Stimulated activated CD8-positive, alpha-beta memory T cell treated with anti-CD3 and anti-CD28 coated beads, Interleukin-4, amount 100 ng/mL, for 24 hours (primary cell): ENCODE data around the gene MAPK8IP3.
"Not testable (repeated sequence)": the region's sequence is repeated elsewhere in the genome, so short reads cannot be mapped to it uniquely, and the experiment has no call there.

Experiments
- DNase-seq: peaks from one replicate; pipeline ENCODE4 v3.0.0-alpha.2; 2020; ENCODE audit warnings: low read depth

The MAPK8IP3 gene

GRCh38 chr16:1787322-1788094, 81.5 kb downstream of the MAPK8IP3 start:
- DNase-seq = no peak

- DNase-seq = no peak
Measured at GRCh38 chr16:1788095-1788707, 82.2 kb downstream of the MAPK8IP3 start.

- DNase-seq = no peak
Measured at GRCh38 chr16:1788708-1789100, 82.7 kb downstream of the MAPK8IP3 start.

DNA sequence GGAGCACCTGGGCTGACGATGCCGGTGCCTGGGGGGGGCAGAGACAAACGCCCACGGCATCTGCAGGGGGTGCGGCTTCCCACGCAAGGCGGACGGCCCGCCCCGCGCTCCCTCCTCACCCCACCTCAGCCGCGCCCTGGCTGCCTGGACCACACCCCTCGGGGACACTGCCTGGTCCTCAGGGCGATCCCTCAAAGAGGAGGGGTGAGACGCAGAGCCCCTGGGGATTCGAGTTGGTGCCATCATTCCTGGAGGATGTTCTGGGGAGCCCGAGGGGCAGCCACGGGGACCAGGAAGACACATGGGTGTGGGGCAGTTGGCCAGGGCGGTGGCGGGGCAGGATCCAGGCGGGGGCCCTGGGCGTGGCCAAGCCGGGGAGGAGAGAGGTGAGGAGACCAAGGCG, 83.6 kb downstream of the MAPK8IP3 start:
- no peak for DNase-seq

- DNase-seq = no peak
Measured at GRCh38 chr16:1790261-1790610, 84.2 kb downstream of the MAPK8IP3 start.

- DNase-seq = no peak
Measured at GRCh38 chr16:1790611-1791255, 84.7 kb downstream of the MAPK8IP3 start.

DNA sequence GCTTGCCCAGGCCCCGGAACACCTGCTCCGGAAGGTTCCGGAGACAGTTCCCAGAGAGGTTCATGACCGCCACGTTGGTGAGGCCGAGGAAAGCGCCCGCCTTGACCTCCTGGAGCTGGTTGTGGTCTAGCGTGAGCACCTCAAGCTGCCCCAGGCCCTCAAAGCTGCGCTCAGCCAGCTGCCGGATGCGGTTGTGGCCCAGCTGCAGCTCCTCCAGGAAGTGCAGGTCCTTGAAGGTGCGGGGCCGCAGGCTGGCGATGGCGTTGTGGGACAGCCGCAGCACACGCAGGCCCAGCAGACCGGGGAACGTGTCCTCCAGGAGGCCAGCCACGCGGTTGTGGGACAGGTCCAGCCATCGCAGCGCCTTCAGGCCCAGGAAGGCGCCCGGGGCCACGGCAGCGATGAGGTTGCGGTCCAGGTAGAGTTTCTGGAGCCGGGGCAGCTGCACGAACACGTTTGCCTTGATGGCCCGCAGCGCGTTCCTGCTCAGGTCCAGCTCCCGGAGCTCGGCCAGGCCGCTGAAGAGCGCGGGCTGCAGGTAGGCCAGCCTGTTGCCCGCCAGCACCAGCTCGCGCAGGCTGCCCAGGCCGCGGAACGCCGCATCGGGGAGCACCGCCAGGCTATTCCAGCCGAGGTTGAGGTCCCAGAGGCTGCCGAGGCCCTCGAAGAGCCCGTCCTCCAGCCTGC, 85.4 kb downstream of the MAPK8IP3 start:
- DNase-seq = no peak

GRCh38 chr16:1791943-1792812, 86.2 kb downstream of the MAPK8IP3 start:
- DNase-seq = no peak

DNA sequence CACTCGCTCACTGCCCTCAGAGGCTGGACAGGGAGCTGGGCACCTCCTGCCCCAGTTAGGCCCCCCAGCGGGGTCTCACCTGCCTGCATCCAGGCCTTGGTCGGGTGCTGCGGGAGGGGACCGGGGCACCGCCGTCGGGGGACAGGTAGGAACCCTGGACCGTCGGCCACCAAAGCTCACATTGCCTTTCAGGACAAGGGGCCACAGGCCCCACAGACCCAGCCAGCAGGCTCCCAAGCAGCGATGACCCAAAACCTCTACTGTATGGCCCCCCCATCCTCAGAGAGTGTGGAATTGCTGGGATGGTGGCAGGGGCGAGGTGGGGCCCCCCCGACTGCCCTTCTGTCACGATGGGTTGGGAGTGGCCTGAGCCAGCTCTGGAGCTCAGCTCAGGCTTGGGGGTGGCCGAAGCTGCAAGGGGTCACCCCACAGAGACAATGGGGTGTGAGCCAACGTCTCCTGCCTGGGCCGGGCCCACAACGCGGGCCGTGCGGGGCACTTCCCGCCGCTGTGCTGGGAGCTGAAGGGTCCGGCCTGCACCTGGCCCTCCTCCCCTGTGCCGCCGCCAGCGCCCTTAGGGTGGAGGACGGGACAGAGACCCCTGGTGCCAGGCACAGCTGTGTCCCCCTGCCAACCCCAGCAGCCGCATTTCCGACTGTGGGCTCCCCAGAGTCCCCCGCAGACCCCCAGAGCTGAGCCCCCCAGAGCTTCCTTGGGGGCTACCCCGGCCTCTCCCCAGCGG, 87.0 kb downstream of the MAPK8IP3 start:
- DNase-seq = no peak

DNA sequence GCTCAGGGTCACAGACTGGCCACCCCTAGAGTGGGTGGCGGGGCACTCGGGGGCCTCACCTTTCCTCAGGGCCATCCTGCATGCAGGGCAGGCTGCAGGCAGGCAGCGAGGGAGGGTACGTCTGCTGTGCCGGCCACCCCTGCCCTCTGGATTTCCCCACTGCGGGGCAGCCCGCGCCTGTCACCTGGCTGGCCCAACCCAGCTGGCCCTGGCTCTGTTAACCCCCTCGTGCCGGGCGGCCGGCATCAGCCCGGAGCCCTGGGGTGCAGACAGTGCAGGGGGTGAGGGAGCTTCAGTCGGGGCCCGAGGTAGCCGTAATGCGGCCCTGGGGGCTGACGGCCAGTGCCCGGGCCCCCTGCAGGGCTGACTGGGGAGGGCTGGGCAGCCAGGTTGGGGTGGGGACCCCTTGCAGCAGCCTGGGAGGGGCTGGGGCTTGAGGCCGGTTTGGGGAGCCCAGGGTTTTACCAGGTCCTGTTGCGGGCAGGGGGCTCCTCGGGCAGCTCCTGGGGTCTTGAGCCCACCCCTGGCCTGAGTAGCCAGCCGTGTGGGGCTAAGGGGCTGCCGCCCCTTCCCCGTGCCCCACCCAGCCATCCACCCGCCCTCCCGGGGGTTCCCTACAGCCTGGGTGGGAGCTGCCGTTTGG, 87.7 kb downstream of the MAPK8IP3 start, which contains the start of gene IGFALS:
Gene IGFALS, minus strand, starts transcription at position 128 of the 643 bp plus-strand sequence. Its CDS starts 53 bp downstream, at position 75.
- no peak for DNase-seq

- DNase-seq = no peak
Measured at GRCh38 chr16:1794221-1794871, 88.4 kb downstream of the MAPK8IP3 start.

DNA sequence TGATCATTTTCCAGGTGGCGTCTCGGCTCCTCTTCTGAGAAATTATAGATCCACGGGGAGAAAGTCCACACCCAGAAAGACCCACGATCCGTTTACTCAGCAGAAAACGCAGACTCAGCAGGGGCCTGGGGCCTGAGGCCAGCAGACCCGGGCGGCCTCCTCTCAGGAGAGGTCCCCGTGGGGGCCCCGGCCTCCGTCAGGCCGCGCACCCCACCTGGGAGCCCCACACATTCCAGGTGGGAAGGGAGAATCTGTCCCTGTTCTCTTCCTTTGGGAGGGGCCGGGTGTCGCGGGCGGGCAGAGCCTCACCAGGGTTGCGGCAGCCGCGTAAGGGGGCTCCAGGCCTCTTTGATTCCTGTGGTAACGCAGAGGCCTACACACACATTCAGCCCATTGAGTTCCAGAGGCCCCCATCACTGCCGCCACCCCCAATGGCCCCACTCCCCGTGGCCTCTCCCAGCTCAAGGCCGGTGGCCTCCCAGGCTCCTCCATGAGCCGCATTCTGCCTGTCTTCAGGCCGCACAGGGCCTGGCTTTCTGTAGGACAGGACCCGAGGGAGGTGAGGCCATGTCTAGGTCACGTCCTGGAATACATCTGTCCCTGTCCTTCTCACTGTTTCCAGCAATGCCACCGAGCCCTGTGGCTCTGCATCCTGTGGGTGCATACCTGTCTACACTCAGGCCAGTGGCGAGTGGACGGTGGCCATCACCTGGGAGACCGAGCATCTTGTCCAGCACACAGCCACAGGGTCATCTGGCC, 89.1 kb downstream of the MAPK8IP3 start:
- DNase-seq = no peak

GRCh38 chr16:1799263-1799662, 93.3 kb downstream of the MAPK8IP3 start:
- DNase-seq = not testable (repeated sequence)

DNA sequence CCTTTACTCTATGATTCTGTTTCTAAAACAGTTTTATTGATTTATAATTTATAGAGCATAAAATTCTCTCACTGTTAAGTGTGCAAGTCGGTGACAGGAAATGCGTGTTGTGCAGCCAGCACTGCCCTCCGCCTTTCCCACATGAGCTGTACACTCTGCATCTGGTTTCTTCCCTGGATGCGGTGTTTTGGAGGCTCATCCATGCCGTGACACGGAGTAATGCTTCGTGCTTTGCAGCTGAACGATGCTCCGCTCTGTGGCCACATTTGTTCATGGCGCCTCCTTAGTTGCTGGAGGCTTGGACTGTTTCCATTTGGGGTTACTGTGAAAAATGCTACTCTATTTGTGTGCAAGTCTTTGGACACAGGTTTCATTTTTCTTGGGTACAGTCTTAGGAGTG, 94.7 kb downstream of the MAPK8IP3 start:
- no peak for DNase-seq

- DNase-seq = no peak
Measured at GRCh38 chr16:1807626-1808025, 101.6 kb downstream of the MAPK8IP3 start.

- no peak for DNase-seq
Measured at GRCh38 chr16:1808691-1809090, 102.7 kb downstream of the MAPK8IP3 start.

DNA sequence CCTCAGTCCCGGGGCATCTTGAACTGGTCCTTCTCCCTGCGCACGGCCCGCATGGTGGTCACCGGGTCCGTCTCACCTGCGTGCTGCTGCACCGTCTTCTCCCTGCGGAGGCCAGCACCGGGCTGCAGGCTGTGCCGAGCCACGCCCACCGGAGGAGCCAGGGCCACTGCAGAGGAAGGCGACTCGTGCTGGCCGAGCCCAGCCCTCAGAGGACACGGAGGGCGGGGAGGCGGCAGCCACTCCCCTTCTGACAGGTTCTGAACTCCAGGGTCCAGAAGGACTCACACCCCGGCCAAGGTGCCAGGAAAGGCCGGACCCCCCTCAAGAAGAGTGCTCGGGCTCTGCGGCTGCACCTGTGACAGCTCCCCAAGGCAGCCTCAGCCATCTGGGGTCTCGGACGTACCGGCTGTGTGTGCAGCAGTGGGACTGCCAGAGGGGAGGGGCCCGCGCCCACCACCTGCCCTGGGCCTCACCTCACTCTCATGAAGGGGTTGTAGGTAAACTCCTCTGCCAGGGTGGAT, 103.3 kb downstream of the MAPK8IP3 start:
- DNase-seq = no peak

- DNase-seq = no peak
Measured at GRCh38 chr16:1810106-1810505, 104.1 kb downstream of the MAPK8IP3 start.

DNA sequence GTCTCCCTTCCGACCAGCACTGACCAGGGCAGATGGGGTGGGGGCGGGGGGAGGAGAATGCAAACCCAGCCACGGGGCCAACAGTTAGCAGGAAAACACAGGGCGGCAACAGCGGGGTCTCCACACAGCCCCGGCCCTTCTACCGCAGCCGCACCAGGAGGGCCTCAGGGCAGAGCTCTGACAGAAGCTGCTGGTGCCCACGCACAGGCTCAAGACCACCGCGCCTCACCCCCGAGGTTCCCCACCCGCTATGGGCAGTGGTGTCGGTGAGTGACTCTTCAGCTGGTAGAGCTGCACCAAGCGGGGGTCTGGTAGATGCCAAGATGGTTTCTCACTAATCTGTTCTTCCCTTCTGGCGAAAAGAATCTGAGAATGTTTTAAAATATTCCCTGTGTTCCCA, 104.5 kb downstream of the MAPK8IP3 start:
- no peak for DNase-seq
